Activated gamma-delta T cell (primary cell): ENCODE data around the gene CADPS2.
"Not testable (repeated sequence)": the region's sequence is repeated elsewhere in the genome, so short reads cannot be mapped to it uniquely, and the experiment has no call there.

Experiments
- DNase-seq: peaks from one replicate; lab custom pipeline; 2025; lab: John Stamatoyannopoulos, UW

The CADPS2 gene

DNA sequence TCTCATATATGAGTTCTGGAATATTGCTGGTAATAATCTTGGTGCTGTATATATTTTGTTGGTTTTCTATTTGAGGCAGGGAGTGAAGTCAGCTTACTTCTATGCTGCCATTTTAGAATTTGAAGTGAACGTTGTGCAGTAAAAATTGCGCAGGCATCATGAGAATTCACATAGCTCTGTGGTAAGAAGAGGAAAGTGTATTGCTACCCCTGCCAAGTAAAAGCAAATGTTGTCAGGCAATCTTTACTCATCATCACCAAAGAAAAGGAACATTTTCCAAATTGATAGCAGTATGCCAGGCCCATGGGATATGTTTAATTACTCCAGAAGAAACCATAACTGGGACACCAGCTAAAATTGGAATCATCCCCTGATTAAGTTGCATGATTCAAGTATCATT is 595.1 kb downstream of the CADPS2 start:
- DNase-seq: no peak

DNA sequence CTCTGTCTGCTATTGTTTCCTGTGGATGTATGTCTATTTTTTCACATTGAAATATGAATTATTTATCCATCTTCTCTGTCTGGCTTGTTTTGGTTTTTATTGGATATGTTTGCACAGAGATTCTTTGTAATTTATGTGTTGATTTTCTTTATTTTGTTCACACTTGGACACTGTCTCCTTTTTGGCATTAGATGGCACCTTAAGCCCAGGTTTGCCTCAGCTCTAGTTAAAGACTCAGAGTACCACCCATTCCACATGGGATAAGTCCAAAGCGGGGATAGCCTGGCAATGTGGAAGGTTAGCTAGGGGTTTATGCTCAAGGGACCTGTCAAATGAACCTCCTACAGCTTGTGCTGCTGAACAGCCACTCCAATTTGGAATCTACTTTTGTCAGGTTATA is 595.8 kb downstream of the CADPS2 start:
- DNase-seq: no peak

DNA sequence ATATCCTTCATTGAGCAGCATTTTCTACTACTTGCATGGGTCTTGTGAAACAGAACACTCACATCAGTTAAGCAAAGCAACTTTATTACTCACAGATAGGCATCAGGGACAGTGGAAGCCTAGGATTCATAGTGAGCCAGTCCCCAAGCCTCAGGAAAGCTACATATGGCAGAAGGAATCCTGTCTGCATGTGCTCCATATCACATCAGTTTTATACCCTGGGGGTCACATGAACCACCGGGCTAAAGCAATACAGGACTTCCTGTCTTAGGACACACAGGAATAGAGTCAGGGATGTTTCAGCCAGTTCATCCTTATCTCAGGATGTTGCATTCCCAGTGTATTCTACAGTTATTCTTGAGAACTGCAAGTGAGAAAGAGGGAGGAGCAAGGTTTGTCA is 596.8 kb downstream of the CADPS2 start:
- DNase-seq: no peak

DNA sequence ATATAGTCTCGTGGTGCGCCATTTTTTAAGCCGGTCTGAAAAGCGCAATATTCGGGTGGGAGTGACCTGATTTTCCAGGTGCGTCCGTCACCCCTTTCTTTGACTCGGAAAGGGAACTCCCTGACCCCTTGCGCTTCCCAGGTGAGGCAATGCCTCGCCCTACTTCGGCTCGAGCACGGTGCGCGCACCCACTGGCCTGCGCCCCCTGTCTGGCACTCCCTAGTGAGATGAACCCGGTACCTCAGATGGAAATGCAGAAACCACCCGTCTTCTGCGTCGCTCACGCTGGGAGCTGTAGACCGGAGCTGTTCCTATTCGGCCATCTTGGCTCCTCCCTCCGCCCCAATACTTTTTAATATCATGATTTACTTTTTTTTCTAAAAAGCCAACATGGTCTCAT is 601.7 kb downstream of the CADPS2 start:
- DNase-seq: not testable (repeated sequence)

DNA sequence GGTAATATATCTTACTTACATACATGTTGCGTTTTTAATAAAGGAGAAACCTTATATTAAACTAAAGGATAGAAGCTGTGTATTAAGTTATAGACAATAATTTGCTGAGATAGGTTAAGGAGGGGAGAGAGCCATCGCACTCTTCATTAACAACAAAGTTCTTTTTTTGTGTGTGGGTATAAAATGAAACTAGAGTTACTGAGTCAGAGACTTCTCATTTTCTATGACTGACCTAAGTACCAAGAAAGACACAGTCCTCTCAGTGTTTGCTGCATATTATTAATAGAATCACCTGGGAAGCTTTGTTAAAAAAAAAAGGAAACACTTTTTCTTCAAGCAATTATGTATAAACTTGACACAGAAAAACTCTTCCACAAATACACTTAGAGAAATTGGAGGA is 613.1 kb downstream of the CADPS2 start:
- DNase-seq: no peak

DNA sequence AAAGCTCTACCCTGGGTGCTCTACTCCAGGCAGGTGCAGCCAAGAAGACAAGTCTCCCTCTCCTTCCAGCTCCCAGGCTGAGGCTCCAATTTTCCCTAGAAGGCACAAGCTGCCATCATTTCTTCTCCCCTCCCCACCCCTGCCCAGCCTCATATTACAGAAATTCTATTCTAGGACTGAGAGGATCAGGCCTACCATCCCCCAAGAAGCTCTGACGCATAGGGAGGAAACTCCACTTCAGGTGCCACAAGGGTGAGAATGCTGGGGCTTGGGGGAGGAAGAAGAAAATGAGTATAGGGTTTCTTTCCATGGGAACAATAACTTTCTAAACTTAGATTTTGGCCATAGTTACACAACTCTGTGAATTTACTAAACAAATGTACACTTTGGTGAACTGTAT is 617.0 kb downstream of the CADPS2 start:
- no peak for DNase-seq
